GM21447 (cell line): ENCODE results near the gene CDH23.

Experiments
- ATAC-seq: cut with Tn5 transposase; IDR thresholded peaks from one replicate; pipeline ENCODE4 v1.9.1; 2021; ENCODE audit not compliant: unreplicated experiment

CDH23 gene

GRCh38 chr10:71818674-71819260 lies 422.0 kb downstream of the CDH23 start:
- no peak for ATAC-seq

DNA sequence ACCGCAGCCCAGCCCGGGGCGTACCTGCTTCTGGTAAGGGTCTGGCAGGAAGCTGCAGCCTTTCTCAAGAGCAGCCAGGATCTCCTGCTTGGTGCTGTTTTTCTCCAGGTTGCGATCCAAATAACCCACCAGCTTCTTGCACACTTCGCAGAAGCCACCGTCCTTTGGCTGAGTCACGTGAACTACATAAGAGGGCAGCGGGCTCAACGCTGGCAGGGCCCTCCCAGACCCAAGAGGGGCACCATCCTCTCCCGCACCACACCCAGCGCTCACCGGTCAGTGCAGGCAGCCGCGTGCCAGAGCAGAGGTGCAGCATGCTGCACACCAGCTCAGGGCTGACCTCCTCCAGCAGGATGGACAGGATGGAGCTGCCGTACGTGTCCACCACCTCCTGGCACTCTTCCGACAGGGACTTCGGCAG lies 422.7 kb downstream of the CDH23 start:
- no peak for ATAC-seq

DNA sequence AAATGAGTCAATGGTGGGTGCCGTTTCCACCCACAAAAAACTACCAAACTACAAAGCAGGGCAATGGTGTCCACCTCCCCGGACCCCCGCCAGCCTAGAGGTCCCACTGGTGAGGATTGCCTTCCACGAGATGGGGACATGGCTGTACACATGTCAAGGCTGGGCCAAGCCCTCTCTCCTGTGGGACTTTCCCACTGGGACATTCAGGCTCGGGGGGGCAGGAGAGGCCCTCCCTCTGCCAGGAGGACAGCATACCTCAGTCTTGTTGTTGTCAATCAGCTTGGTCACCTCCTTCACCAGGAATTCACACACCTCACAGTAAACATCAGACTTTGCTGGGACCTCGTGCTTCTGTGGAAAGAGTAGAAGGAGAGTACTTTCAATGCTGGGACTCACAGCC lies 423.3 kb downstream of the CDH23 start:
- ATAC-seq = no peak

- ATAC-seq = no peak
Observed at GRCh38 chr10:71820966-71821365, 424.2 kb downstream of the CDH23 start.

- no peak for ATAC-seq
Observed at GRCh38 chr10:71821909-71822763, 425.4 kb downstream of the CDH23 start.

DNA sequence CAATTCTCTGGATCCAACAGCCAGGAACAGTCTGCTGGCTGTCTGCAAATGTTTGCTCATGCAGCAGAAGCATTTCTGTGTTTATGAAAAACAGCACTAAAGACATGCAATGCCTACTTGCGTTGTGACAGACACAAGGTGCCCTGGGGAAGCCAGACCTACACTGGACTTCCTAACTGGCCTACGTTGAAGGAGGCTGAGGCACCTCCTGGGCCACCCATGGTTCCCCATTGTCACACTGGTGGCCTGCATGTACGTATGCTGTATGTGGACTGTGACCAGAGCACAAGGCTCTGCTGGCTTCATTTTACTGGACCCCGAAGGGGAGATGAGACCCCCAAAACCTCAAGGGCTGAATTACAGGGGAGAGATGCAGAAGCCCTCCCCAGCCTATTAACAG lies 426.6 kb downstream of the CDH23 start:
- ATAC-seq = no peak

GRCh38 chr10:71824333-71824732 lies 427.6 kb downstream of the CDH23 start:
- no peak for ATAC-seq

DNA sequence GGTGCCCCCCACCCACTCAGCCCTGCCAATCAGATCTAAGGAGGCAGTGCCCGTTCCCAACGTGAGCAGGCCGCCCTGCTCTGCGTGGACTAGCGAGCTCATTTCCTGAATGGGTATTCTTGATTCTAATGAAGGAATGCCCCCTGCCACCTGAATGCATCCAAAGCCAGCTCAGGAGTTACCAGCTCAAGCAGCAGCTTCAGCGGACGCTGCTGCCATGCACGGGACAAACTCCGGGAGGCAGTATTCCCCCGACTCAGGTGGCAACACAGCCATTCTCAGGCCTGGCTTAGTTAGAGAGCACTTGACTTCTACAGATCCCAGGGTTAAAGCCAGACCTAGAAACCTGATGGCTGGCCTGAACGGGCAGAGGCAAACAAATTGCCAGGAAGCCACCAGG lies 428.5 kb downstream of the CDH23 start:
- ATAC-seq = no peak

DNA sequence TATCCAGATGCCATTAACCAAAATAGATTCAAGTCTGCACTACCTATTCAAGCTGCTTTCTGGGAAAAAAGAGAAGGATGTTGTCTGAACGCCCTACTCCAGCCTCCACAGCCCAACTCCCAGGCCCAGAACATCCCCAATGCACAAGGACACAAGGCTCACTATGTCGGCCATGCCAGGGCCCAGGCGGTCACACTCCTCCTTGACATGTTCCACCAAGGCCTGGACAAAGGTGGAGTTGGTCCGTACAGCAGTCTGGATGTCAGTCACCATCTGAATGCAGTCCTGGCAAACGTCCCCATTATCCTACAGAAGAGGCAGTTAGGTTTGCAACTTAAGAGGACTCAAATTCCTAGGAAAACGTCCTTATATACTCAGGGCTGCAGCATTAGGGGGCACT lies 431.1 kb downstream of the CDH23 start:
- no peak for ATAC-seq

DNA sequence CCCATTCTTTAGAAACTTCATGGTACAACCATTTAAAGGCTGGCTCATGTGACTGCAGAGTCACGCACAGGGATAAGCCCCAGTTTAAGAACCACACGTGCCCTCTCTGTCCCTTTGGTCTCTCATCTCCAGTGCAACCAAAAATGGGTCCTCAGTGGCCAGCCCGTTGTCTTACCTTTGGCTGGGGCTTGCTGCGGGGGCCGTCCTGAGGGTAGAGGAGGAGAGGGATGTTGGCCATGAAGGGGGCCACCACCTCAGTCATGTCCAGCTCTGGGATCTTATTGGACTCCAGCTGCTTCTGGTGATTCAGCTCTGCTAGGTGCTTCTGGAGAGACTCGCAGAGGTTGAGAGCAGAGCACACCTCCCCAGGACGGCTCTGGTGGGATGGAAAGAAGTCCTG lies 432.0 kb downstream of the CDH23 start:
- ATAC-seq = no peak

- no peak for ATAC-seq
Observed at GRCh38 chr10:71829171-71829570, 432.5 kb downstream of the CDH23 start.

- no peak for ATAC-seq
Observed at GRCh38 chr10:71829896-71830295, 433.2 kb downstream of the CDH23 start.

GRCh38 chr10:71830726-71831125 lies 434.0 kb downstream of the CDH23 start:
- ATAC-seq = no peak

- ATAC-seq = no peak
Observed at GRCh38 chr10:71831646-71832552, 435.2 kb downstream of the CDH23 start.

GRCh38 chr10:71832967-71833366 lies 436.2 kb downstream of the CDH23 start:
- no peak for ATAC-seq

DNA sequence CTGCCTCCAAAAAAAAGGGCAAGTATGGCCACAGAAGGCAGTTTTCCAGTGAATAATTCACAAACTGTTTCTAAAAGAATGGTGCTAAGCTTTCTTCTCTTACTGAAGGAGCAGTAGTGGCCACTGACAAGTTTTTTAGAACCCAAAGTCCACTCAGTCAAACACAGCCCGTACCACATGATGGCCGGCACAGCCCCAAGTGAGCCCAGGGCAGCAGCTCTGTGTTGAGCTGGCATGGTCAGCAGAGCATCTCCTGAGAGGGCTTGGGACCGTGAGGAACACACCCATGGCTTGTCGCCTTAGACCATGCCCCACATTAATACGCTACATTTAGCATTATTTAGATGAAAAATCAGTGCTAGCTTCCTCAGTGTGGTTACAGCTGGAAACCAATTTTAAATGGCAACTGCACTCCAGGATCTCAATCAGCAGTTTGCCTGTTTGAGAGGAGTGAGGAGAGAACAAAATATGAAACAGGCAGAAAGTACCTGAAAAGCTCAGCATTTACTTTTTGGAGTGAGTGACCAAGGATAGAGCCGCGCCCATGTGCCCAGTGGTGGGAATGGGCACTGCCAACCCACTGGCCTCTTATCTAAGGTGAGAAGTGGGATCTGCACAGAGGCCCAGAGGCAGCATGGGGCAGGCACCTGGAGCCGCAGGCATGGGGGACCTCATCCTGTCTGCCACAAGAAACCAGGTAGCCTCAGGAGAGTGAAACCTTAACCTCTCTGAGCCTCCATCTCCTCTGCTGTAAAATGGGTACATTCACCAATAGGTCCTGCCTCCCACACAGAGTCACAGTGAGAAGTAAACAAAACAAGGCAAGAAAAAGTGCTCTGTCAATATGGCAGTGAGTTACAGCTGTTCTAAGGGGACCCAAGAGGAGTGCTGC lies 437.0 kb downstream of the CDH23 start:
- ATAC-seq = no peak

DNA sequence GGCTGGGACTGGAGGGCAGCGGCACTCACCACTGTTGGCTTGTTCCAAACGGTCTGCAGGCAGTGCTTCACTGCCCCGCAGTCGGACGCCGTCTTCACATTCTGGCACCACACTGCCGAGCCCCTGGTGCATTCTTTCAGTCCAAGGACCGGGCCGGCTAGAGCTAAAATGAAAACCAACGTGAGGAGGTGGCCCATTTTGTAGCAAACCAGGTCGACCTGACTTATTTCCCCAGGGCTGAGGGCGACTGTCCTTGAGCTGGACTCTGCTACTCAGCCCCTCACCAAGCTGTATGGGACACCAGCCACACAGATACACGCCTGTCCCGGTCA lies 437.6 kb downstream of the CDH23 start:
- ATAC-seq = no peak

DNA sequence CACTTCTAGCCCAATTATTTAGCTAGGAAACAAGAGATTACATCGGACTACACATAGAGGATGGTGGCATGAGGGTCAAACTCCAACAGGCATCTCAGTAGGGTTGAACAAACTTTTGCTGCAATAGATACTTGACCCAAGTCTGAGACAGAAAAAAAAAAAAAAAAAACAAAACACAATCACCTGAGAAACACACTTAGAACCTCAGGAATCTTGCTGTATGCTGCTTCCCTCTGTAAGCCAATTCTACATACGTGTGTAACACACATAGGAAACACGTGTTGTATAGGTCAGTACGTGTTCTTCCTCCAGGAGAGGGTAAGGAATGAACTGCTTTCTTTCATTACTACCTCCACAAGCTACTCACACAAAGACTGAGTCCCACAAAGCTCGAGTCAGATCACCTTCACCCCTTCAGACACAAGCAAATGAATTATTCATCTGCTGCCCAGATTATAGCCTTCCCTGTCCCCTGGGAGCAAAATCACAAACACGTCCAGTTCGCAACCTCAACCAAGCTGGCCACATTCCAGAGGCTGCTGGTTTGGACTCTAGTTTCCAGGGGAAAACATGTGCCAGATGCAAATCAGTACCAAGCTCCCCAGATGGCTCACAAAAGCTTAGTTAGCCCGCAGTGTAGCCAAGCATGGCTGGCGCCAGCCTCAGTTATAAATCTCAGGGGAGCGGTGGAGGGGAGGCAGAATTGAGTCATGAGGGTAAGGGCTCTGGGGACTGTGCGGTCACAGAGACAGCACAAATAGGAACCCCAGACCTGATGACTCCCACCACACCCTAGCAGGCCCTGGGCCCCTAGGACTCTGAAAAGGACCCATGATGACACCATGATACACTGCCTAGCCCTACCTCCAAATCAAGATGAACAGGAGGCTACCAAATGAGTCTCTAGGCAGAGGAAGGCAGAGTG lies 439.2 kb downstream of the CDH23 start:
- ATAC-seq = peak; percentile 88

DNA sequence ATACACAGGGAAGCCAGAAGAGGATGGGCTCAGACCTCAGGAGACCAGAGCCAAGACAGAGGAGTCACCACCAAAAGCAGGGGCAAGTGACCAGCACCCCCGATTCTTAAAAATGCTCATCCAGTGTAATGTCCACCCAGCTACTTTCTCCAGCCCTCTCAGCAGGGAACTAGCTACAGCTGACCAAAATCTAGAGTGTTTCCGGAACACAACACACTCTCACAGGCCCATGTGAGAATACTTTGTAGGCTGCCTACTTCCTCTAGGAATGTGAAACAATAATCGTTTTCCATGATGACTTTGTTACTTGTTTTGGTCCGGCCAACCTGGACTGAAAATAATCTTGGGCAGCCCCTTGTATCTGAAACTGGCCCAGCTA lies 439.9 kb downstream of the CDH23 start:
- peak; percentile 42 for ATAC-seq
